GM18507 (cell line): ENCODE results near the gene PCDHA10.

Experiments
- DNase-seq: peaks from one replicate; pipeline ENCODE4 v3.0.0; 2011; ENCODE audit warnings: low read depth; ENCODE audit not compliant: insufficient read length; ENCODE audit errors: extremely low spot score
- FAIRE-seq: peaks from 2 replicates; lab custom pipeline; 2011; peaks lifted over from hg19 to GRCh38; lab: Jason Lieb, UNC

PCDHA10 gene

DNA sequence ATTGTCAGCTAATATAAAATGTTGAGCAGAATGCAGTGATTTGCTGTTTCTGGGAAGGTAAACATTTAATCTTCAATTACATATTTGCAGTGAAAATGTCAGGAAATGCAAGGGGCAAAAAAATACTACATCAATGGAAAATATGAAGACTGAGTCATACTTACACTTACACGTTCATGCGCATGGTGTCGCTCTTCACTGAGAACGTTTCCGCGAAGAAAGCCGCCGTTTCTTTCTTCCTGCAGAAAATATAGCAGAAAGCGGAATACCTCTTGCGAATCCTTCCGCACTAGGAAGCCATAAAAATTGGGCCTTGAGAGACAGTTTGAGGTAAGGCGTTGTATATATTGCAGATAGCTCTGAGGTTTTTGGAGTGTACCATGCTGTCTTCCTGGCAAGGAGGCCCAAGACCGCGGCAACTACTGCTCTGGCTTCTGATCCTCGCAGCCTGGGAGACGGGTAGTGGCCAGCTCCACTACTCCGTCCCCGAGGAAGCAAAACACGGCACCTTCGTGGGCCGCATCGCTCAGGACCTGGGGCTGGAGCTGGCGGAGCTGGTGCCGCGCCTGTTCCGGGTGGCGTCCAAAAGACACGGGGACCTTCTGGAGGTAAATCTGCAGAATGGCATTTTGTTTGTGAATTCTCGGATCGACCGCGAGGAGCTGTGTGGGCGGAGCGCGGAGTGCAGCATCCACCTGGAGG lies 26.3 kb downstream of the PCDHA10 start, which contains the start of gene PCDHA13:
Gene PCDHA13 (plus strand): TSS at position 236 of the 702 bp plus-strand sequence. CDS start 145 bp downstream, at position 381.
- FAIRE-seq (no peak), DNase-seq (no peak)

DNA sequence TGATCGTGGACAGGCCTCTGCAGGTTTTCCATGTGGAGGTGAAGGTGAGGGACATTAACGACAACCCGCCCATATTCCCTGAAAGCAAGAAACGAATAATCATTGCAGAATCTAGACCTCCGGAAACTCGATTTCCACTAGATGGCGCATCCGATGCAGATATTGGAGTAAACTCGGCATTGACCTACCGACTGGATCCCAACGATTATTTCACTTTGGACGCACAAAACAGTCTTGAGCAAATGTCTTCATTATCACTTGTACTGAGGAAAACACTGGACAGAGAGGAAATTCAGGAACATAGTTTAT lies 26.8 kb downstream of the PCDHA10 start:
- no peak for FAIRE-seq
- DNase-seq: no peak

GRCh38 chr5:140883373-140883772 lies 27.7 kb downstream of the PCDHA10 start:
- no peak for FAIRE-seq

GRCh38 chr5:140883927-140884697 lies 28.4 kb downstream of the PCDHA10 start:
- DNase-seq (no peak), FAIRE-seq (no peak)

More at GRCh38 chr5:140883373-140883772, 27.7 kb downstream of the PCDHA10 start:
- DNase-seq: no peak

GRCh38 chr5:140916325-140916724 lies 60.6 kb downstream of the PCDHA10 start:
- DNase-seq: no peak
- no peak for FAIRE-seq
